HCT116 (cell line): Measurements from ENCODE around the gene TTYH2. TPM values are rescaled to one million over a fixed set of nuclear protein-coding genes. Genes with fewer than 3 reads are reported as not detected.

Experiments
- ATAC-seq: fragments of 200-7000 bp; cut with Tn5 transposase; 2 replicates; pipeline ENCODE4 v1.9.1; 2020; ENCODE audit warnings: mild to moderate bottlenecking, moderate library complexity
- BruUV-seq: library from RNA; stranded (reverse); fragments of 400-500 nt; replicated peaks from 2 replicates; lab custom pipeline; 2021; lab: Mats Ljungman, UMichigan
- CTCF ChIA-PET: fragments of 300-600 bp; sonication (Branson Sonifier 250); formaldehyde crosslinking; loops from one replicate; lab custom pipeline; 2021; ENCODE audit warnings: antibody characterized with exemption; lab: Charles Lee
- POLR2A ChIA-PET: fragments of 300-600, 350-600 bp; sonication (Branson Sonifier 250); formaldehyde crosslinking; loops from one replicate; lab custom pipeline; 2021; ENCODE audit warnings: antibody characterized with exemption; lab: Charles Lee
- RAD21 ChIA-PET, 2 experiments: fragments of 300-600 bp; sonication (Branson Sonifier 250); formaldehyde crosslinking; loops; one replicate each; lab custom pipeline; 2023; ENCODE audit warnings: low total read pairs in 2 of 2; ENCODE audit not compliant: uncharacterized antibody in 2 of 2, unreplicated experiment in 2 of 2, low non-redundant PET in 1 of 2; lab: Charles Lee
- DNase-seq: peaks from one replicate; pipeline ENCODE4 v3.0.0-alpha.2; 2010; ENCODE audit warnings: low read depth, low spot score
- H2AFZ ChIP-seq: fragments of 200-600 bp; shearing (Covaris generic), sonication (generic); 2 replicates; pipeline ENCODE4 v1.6.1; 2017; ENCODE audit warnings: low read depth, mixed run types, mixed read lengths, antibody characterized with exemption, low read length; ENCODE audit not compliant: poor library complexity, severe bottlenecking
- H3K27ac ChIP-seq: 2 replicates; pipeline ENCODE4 v1.5.1; 2012; ENCODE audit warnings: low read depth, low read length
- H3K27me3 ChIP-seq: fragments of 200-600 bp; sonication (generic); 2 replicates; pipeline ENCODE4 v1.6.1; 2016; ENCODE audit warnings: mixed run types, low read length, mixed read lengths; ENCODE audit not compliant: insufficient read depth
- H3K36me3 ChIP-seq, 2 experiments: fragments of 200-500 bp in 1 of 2; fragments of 200-600 bp in 1 of 2; sonication (Bioruptor generic) in 1 of 2; sonication (generic) in 1 of 2; 2 replicates each; pipeline versions ENCODE4 v1.5.1 to v1.6.1; 2014 to 2016; ENCODE audit warnings: low read length in 2 of 2, inconsistent platforms in 1 of 2, mixed read lengths in 1 of 2, mixed run types in 1 of 2; ENCODE audit not compliant: insufficient read depth in 2 of 2, control insufficient read depth in 1 of 2
- H3K4me1 ChIP-seq, 2 experiments: fragments of 200-600 bp in 1 of 2; sonication (generic) in 1 of 2; 2 replicates each; pipeline versions ENCODE4 v1.5.1 to v1.6.1; 2012 to 2017; ENCODE audit warnings: low read length in 2 of 2, inconsistent platforms in 1 of 2, mild to moderate bottlenecking in 1 of 2, mixed read lengths in 1 of 2, mixed run types in 1 of 2, moderate library complexity in 1 of 2; ENCODE audit not compliant: insufficient read depth in 2 of 2, control insufficient read depth in 1 of 2
- H3K4me2 ChIP-seq: fragments of 200-600 bp; sonication (generic); 2 replicates; pipeline ENCODE4 v1.6.1; 2017; ENCODE audit warnings: mixed run types, low read length, mixed read lengths
- H3K4me3 ChIP-seq, 2 experiments: fragments of 200-600 bp in 1 of 2; sonication (generic) in 1 of 2; replicated peaks in 1 of 2; 2 replicates each; pipeline ENCODE4 v1.5.1; 2011 to 2016; ENCODE audit warnings: low read length in 2 of 2, control low read depth in 1 of 2, low read depth in 1 of 2, mild to moderate bottlenecking in 1 of 2, mixed read lengths in 1 of 2, mixed run types in 1 of 2
- H3K79me2 ChIP-seq: fragments of 200-600 bp; sonication (generic); 2 replicates; pipeline ENCODE4 v1.6.1; 2017; ENCODE audit warnings: mild to moderate bottlenecking, mixed run types, low read length, moderate library complexity, mixed read lengths; ENCODE audit not compliant: insufficient read depth
- H3K9ac ChIP-seq: fragments of 200-600 bp; sonication (generic); 2 replicates; pipeline ENCODE4 v1.6.1; 2016; ENCODE audit warnings: low read length, mixed read lengths
- H3K9me2 ChIP-seq: fragments of 200-600 bp; sonication (generic), shearing (Covaris generic); 2 replicates; pipeline ENCODE4 v1.6.1; 2017; ENCODE audit warnings: mixed run types, mild to moderate bottlenecking, moderate library complexity; ENCODE audit not compliant: insufficient read depth
- H3K9me3 ChIP-seq, 2 experiments: fragments of 200-500 bp in 1 of 2; fragments of 200-600 bp in 1 of 2; sonication (Bioruptor generic) in 1 of 2; sonication (generic) in 1 of 2; 2 replicates each; pipeline ENCODE4 v1.6.1; 2014 to 2017; ENCODE audit warnings: low read length in 2 of 2, mixed read lengths in 2 of 2, inconsistent platforms in 1 of 2, low read depth in 1 of 2, mild to moderate bottlenecking in 1 of 2, mixed run types in 1 of 2, moderate library complexity in 1 of 2; ENCODE audit not compliant: control insufficient read depth in 1 of 2, insufficient read depth in 1 of 2
- H4K20me1 ChIP-seq: fragments of 200-600 bp; sonication (generic), shearing (Covaris generic); 2 replicates; pipeline ENCODE4 v1.6.1; 2017; ENCODE audit warnings: mixed run types, mild to moderate bottlenecking, moderate library complexity; ENCODE audit not compliant: insufficient read depth
- CBX3 ChIP-seq: IDR thresholded peaks from 2 replicates; pipeline ENCODE4 v1.6.1; 2012; ENCODE audit warnings: low read depth
- CEBPB ChIP-seq: IDR thresholded peaks from 2 replicates; pipeline ENCODE4 v1.6.1; 2012; ENCODE audit warnings: low read depth
- EGR1 ChIP-seq: IDR thresholded peaks from 2 replicates; pipeline ENCODE4 v1.6.1; 2012; ENCODE audit warnings: low read depth
- ELF1 ChIP-seq: IDR thresholded peaks from 2 replicates; pipeline ENCODE4 v1.6.1; 2012; ENCODE audit warnings: low read depth, borderline replicate concordance
- POLR2A ChIP-seq: IDR thresholded peaks from 2 replicates; pipeline ENCODE4 v1.7.0; 2011; ENCODE audit warnings: borderline replicate concordance; ENCODE audit not compliant: insufficient read depth, insufficient read length; ENCODE audit errors: extremely low read depth
- POLR2AphosphoS5 ChIP-seq: IDR thresholded peaks from 2 replicates; pipeline ENCODE4 v1.6.1; 2011; ENCODE audit warnings: mild to moderate bottlenecking, low read depth, low read length, moderate library complexity
- RAD21 ChIP-seq: IDR thresholded peaks from 2 replicates; pipeline ENCODE4 v1.6.1; 2012; ENCODE audit warnings: low read depth, mild to moderate bottlenecking
- YY1 ChIP-seq: IDR thresholded peaks from 2 replicates; pipeline ENCODE4 v1.6.1; 2011; ENCODE audit warnings: low read length, low read depth, moderate library complexity, mild to moderate bottlenecking; ENCODE audit not compliant: insufficient replicate concordance; ENCODE audit errors: extremely low read depth
- ZNF274 ChIP-seq: fragments of 200-500 bp; sonication (Bioruptor generic); IDR thresholded peaks from 2 replicates; pipeline ENCODE4 v1.6.1; 2014; ENCODE audit warnings: mild to moderate bottlenecking, low read depth, low read length, inconsistent platforms
- intact Hi-C: fragments of 100-400 bp; cut with micrococcal nuclease; formaldehyde crosslinking; loops from 2 replicates; pipeline ENCODE4 v1.10.0; 2022
- total RNA-seq: library from RNA; stranded (reverse); gene quantifications from one replicate; pipeline ENCODE4 v1.2.1, GENCODE V29; 2021; ENCODE audit not compliant: unreplicated experiment
- TF ChIP-seq, protein P1 (sequence below): IDR thresholded peaks from 2 replicates; pipeline ENCODE4 v1.6.1; 2012

TTYH2 gene
- total RNA-seq, 1 experiment from 2014 or later: 10.8 TPM

DNA sequence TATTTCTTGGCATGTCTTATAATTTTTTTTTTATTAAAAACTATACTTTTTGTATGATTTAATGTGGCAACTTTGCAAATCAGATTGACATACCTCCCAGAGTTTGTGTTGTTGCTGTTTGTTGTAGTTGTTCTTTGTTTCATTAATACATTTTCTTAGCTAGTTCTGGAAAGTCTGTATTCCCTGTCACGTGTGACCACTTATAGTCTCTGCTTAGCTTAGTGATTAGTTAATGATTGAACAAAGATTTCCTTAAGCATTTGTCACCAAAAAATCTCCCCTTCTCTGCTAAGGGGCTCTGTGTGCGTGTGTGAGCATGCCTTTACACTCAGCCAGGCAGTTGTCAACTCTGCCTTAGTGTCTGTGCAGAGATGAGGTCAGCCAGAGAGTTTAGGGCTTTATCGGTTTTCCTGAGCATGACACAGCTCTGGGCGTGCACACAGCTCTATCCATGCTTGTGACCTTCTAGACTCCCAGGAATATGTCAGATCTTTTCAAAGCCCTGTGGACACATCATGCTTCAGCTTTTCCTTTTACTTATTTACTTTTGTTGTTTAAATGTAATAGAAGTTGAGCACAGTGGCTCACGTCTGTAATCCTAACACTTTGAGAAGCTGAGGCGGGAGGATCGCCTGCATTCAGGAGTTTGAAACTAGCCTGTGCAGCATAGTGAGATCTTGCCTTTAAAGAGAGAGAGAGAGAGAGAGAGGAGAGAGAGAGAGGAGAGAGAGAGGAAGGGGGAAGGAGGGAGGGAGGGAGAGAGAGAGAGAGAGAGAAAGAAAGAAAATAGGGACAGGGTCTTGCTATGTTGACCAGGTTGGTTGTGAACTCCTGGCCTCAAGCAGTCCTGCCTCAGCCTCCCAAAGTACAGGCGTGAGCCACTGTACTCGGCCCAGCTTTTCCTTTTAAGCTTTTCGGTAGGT is 82.5 kb downstream of the TTYH2 start:
- Histone ChIP-seq H4K20me1 (no peaks in the 10 kb centered on the region), H3K4me1 (peaks cover 0 to 13% of the 10 kb centered on the region in 2 experiments; a peak in 3 of 4 replicates), H3K36me3 (no peaks in the 10 kb centered on the region), H3K4me2 (peak overlapping the region; percentile 39; the same call in 1 of the 2 replicates), H3K4me3 (no peak overlapping the region), H3K9me2 (no peaks in the 10 kb centered on the region), H3K9me3 (no peaks in the 10 kb centered on the region), H3K9ac (no peak overlapping the region), H3K27me3 (no peaks in the 10 kb centered on the region), H3K79me2 (no peaks in the 10 kb centered on the region), H3K27ac (no peak overlapping the region), H2AFZ (no peak overlapping the region)
- no peak for TF ChIP-seq ELF1
- TF ChIP-seq YY1: no peak
- TF ChIP-seq ZNF274: no peak
- no peak for TF ChIP-seq POLR2AphosphoS5
- no peak for TF ChIP-seq CBX3
- no peak for TF ChIP-seq RAD21
- no peak for TF ChIP-seq CEBPB
- TF ChIP-seq, protein P1, sequence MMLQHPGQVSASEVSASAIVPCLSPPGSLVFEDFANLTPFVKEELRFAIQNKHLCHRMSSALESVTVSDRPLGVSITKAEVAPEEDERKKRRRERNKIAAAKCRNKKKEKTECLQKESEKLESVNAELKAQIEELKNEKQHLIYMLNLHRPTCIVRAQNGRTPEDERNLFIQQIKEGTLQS: no peak
- TF ChIP-seq POLR2A: no peak
- TF ChIP-seq EGR1: no peak
- ChIA-PET RAD21 (interaction anchor here in 1 of 2 experiments (0.7 to 1.6 kb wide), 2 partner anchors 11 to 361 kb away, joined by 4 to 5 read pairs; no protein-coding TSS in a partner anchor), CTCF (interaction anchor here (0.7 to 4.2 kb wide), 19 partner anchors 7 to 361 kb away, joined by 3 to 48 read pairs (median 4); partner anchors contain the start of genes BTBD17 and GPR142), POLR2A (interaction anchor here (1.0 to 1.2 kb wide), 2 partner anchors 11 to 83 kb away, joined by 4 to 8 read pairs; partner anchors contain the start of gene TTYH2)
- no TSS peak for BruUV-seq
- intact Hi-C loops: loop anchor here (1.0 kb wide), 1 partner anchor 86 kb away; no protein-coding TSS in a partner anchor
- no peak for DNase-seq
- no peak; the same call in 1 of the 2 replicates for ATAC-seq
